Measurements from ENCODE around the gene SWSAP1. TPM values are rescaled to one million over a fixed set of nuclear protein-coding genes. Genes with fewer than 3 reads are reported as not detected.

SWSAP1 gene
- total and polyA plus RNA-seq, 2 of the 4 experiments (the other 2 are of a cell fraction), result 0.36 to 1.6 TPM

DNA sequence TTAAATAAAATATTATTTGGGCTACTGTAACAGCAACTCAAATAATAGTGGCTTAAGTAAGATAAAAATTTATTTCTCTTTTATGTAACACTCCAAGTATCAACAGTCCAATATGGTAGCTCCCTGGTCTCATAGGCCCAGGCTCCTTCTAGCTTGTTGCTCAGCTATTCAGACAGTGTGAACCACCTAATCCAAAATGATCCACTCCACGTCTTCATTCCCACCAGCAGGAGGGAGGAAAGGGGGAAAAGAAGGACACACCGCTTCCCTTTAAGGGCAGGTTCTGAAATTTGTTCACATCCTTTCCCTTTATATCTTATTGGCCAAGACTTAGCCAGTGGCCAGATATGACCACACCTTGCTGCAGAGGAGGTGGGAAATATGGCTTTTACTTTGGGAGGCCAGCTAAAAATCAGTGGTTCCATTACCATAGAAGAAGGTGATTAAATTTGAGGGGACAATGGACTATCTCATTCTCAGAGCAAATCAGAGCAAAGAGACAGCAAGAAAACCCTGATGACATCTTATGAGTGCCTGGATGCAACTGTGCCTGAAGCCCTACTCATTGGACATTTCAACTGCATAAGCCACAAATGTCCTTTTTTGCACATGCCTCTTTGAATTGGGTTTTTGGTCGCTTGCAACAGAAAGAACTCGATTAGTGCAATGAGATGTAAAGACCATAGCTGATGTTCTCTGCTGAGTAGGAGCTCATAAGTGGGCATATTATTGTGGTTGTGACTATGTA lies 16.6 kb downstream of the SWSAP1 start:
- no peak overlapping the region for H3K4ac ChIP-seq (ENCODE audit: low read depth, low read length)
- POLR2A ChIA-PET (ENCODE audit: unreplicated experiment), result interaction anchor here (0.9 kb wide), 1 partner anchor 10 kb away, joined by 3 read pairs; no protein-coding TSS in a partner anchor
- no peaks in the 10 kb centered on the region for H3K27me3 ChIP-seq (ENCODE audit: control insufficient read depth, insufficient read depth, low read length)
- DNase-seq (no peak), ATAC-seq (ENCODE audit: low read depth) (no peak)
- H3K14ac ChIP-seq (replicated peaks; ENCODE audit: low read depth, low read length), result no peak overlapping the region
- no peak overlapping the region for H2BK120ac ChIP-seq (ENCODE audit: low read depth, low read length)
- no peak overlapping the region for H4K91ac ChIP-seq (ENCODE audit: insufficient read depth, low read depth, low read length)
- no peak overlapping the region for H3K9ac ChIP-seq (ENCODE audit: low read depth, low read length)
- in situ Hi-C loops (cut with MboI; ENCODE audit: low sequenced_read_pairs), result no loop called here
- no peak overlapping the region for H2AK5ac ChIP-seq (ENCODE audit: low read depth, low read length)
- H2BK15ac ChIP-seq (ENCODE audit: low read depth, low read length), result no peak overlapping the region
- no peak overlapping the region for H3K18ac ChIP-seq (ENCODE audit: low read depth, low read length)
- H2AK9ac ChIP-seq (replicated peaks; ENCODE audit: low read depth, low read length, poor library complexity), result no peak overlapping the region
- H4K20me1 ChIP-seq (ENCODE audit: insufficient read depth, low read length), result no peaks in the 10 kb centered on the region
- H3K79me1 ChIP-seq (ENCODE audit: low read depth in 1 of 2, low read length in 2 of 2), result no peaks in the 10 kb centered on the region
- H4K8ac ChIP-seq (ENCODE audit: low read depth in 2 of 2, low read length in 2 of 2), result no peak overlapping the region
- H4K5ac ChIP-seq (ENCODE audit: low read depth, low read length), result no peak overlapping the region
- peaks cover 8% of the 10 kb centered on the region for H3K9me3 ChIP-seq (ENCODE audit: control insufficient read depth, insufficient read depth, low read length)
- no peaks in the 10 kb centered on the region for H3K36me3 ChIP-seq (ENCODE audit: control insufficient read depth, insufficient read depth, low read length)
- H3K4me2 ChIP-seq (ENCODE audit: low read depth, low read length), result no peak overlapping the region
- no TSS peak for BruUV-seq (replicated peaks)
- WGBS, 2 experiments (ENCODE audit: extremely low coverage in 2 of 2, insufficient read length in 1 of 2), result no CpG with 5 or more reads among the region's 4 CpGs
- H2BK5ac ChIP-seq (ENCODE audit: low read depth, low read length, poor library complexity, severe bottlenecking), result no peak overlapping the region
- TF ChIP-seq FOS (IDR thresholded peaks at IDR 0.05; ENCODE audit: low read depth, low read length) (no peak), RFX5 (IDR thresholded peaks at IDR 0.05; ENCODE audit: low read depth, low read length) (no peak), MAZ (IDR thresholded peaks at IDR 0.05; ENCODE audit: borderline replicate concordance, low read depth, low read length) (no peak), RCOR1 (IDR thresholded peaks at IDR 0.05; ENCODE audit: insufficient replicate concordance, low read length) (no peak), RAD21 (IDR thresholded peaks at IDR 0.05; ENCODE audit: low read length) (no peak), CHD1 (IDR thresholded peaks at IDR 0.05; ENCODE audit: low read depth, low read length) (no peak), MXI1 (IDR thresholded peaks at IDR 0.05; ENCODE audit: borderline replicate concordance, low read depth, low read length) (no peak), MAFK (IDR thresholded peaks at IDR 0.05; ENCODE audit: low read depth, low read length) (no peak), SMC3 (IDR thresholded peaks at IDR 0.05; ENCODE audit: low read depth, low read length) (no peak), BHLHE40 (IDR thresholded peaks at IDR 0.05; ENCODE audit: low read depth, low read length) (no peak), POLR2A (IDR thresholded peaks at IDR 0.05; ENCODE audit: low read depth, low read length) (no peak)
- TF ChIP-seq, protein P1, sequence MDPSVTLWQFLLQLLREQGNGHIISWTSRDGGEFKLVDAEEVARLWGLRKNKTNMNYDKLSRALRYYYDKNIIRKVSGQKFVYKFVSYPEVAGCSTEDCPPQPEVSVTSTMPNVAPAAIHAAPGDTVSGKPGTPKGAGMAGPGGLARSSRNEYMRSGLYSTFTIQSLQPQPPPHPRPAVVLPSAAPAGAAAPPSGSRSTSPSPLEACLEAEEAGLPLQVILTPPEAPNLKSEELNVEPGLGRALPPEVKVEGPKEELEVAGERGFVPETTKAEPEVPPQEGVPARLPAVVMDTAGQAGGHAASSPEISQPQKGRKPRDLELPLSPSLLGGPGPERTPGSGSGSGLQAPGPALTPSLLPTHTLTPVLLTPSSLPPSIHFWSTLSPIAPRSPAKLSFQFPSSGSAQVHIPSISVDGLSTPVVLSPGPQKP (IDR thresholded peaks at IDR 0.05; ENCODE audit: borderline replicate concordance, low read depth, low read length), result no peak
- TF ChIP-seq, protein P2, sequence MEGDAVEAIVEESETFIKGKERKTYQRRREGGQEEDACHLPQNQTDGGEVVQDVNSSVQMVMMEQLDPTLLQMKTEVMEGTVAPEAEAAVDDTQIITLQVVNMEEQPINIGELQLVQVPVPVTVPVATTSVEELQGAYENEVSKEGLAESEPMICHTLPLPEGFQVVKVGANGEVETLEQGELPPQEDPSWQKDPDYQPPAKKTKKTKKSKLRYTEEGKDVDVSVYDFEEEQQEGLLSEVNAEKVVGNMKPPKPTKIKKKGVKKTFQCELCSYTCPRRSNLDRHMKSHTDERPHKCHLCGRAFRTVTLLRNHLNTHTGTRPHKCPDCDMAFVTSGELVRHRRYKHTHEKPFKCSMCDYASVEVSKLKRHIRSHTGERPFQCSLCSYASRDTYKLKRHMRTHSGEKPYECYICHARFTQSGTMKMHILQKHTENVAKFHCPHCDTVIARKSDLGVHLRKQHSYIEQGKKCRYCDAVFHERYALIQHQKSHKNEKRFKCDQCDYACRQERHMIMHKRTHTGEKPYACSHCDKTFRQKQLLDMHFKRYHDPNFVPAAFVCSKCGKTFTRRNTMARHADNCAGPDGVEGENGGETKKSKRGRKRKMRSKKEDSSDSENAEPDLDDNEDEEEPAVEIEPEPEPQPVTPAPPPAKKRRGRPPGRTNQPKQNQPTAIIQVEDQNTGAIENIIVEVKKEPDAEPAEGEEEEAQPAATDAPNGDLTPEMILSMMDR (conservative IDR thresholded peaks at IDR 0.05; ENCODE audit: low read depth, low read length), result no peak
- TF ChIP-seq, protein P3, sequence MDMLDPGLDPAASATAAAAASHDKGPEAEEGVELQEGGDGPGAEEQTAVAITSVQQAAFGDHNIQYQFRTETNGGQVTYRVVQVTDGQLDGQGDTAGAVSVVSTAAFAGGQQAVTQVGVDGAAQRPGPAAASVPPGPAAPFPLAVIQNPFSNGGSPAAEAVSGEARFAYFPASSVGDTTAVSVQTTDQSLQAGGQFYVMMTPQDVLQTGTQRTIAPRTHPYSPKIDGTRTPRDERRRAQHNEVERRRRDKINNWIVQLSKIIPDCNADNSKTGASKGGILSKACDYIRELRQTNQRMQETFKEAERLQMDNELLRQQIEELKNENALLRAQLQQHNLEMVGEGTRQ (IDR thresholded peaks at IDR 0.05; ENCODE audit: low read depth, low read length), result no peak
- H2BK20ac ChIP-seq (ENCODE audit: low read depth, low read length), result no peak overlapping the region
- no peaks in the 10 kb centered on the region for H3K4me1 ChIP-seq (ENCODE audit: control insufficient read depth, insufficient read depth, low read length)
- H3K56ac ChIP-seq (ENCODE audit: extremely low read depth, insufficient read depth, low read length), result no peak overlapping the region
- CTCF ChIA-PET, result interaction anchor here (0.6 to 1.0 kb wide), 3 partner anchors 8 to 14 kb away, joined by 3 to 4 read pairs (median 3); no protein-coding TSS in a partner anchor
- no peak overlapping the region for H3K23ac ChIP-seq (ENCODE audit: low read depth, low read length)
- H2AFZ ChIP-seq (replicated peaks; ENCODE audit: low read length, poor library complexity), result no peak overlapping the region
- H3K9me1 ChIP-seq (ENCODE audit: insufficient read depth, low read length), result peaks cover 3% of the 10 kb centered on the region; the same call in 1 of the 2 replicates
- H3K27ac ChIP-seq (ENCODE audit: insufficient read depth, low read length), result no peak overlapping the region
- H3K4me3 ChIP-seq (ENCODE audit: insufficient read depth, low read depth, low read length), result no peak overlapping the region
- intact Hi-C loops (cut with micrococcal nuclease), result no loop called here
- dilution Hi-C loops (cut with HindIII; ENCODE audit: low sequenced_read_pairs, unreplicated experiment), result no loop called here

Data from IMR-90 (cell line).